ENCODE measurements around the gene GYPC.
"Not testable (repeated sequence)": the region's sequence is repeated elsewhere in the genome, so short reads cannot be mapped to it uniquely, and the experiment has no call there.

GYPC gene

GRCh38 chr2:126645211-126645618 is 10.7 kb upstream of the GYPC start:
- no peak for DNase-seq
- Histone ChIP-seq H3K27me3 (replicated peaks) (no peaks in the 10 kb centered on the region), H3K4me3 (ENCODE audit: low read depth, low read length) (no peak overlapping the region), H3K36me3 (replicated peaks) (no peaks in the 10 kb centered on the region), H3K27ac (no peak overlapping the region)
- in situ Hi-C loops (cut with HindIII; ENCODE audit: low pct_ligation_motif_present, low sequenced_read_pairs): no loop called here
- no peak for TF ChIP-seq CTCF (IDR thresholded peaks at IDR 0.05; ENCODE audit: low read depth, low read length, missing control alignments)

GRCh38 chr2:126646026-126646425 is 9.9 kb upstream of the GYPC start:
- H3K36me3 ChIP-seq (replicated peaks): no peaks in the 10 kb centered on the region
- no peak for DNase-seq
- in situ Hi-C loops (cut with HindIII; ENCODE audit: low pct_ligation_motif_present, low sequenced_read_pairs): no loop called here
- no peak overlapping the region for H3K27ac ChIP-seq
- TF ChIP-seq CTCF (IDR thresholded peaks at IDR 0.05; ENCODE audit: low read depth, low read length, missing control alignments): no peak
- no peaks in the 10 kb centered on the region for H3K27me3 ChIP-seq (replicated peaks)
- H3K4me3 ChIP-seq (ENCODE audit: low read depth, low read length): no peak overlapping the region

- H3K27ac ChIP-seq; H3K4me3 ChIP-seq (ENCODE audit: low read depth, low read length); in situ Hi-C loops (cut with HindIII; ENCODE audit: low pct_ligation_motif_present, low sequenced_read_pairs); H3K36me3 ChIP-seq (replicated peaks); H3K27me3 ChIP-seq (replicated peaks); DNase-seq: not testable (repeated sequence)
Measured at GRCh38 chr2:126647714-126648344, 8.1 kb upstream of the GYPC start.

GRCh38 chr2:126648345-126648786 is 7.6 kb upstream of the GYPC start:
- H3K4me3 ChIP-seq (ENCODE audit: low read depth, low read length); H3K27me3 ChIP-seq (replicated peaks); H3K36me3 ChIP-seq (replicated peaks); in situ Hi-C loops (cut with HindIII; ENCODE audit: low pct_ligation_motif_present, low sequenced_read_pairs); DNase-seq; H3K27ac ChIP-seq: not testable (repeated sequence)

GRCh38 chr2:126649101-126649500 is 6.9 kb upstream of the GYPC start:
- H3K27me3 ChIP-seq (replicated peaks): no peaks in the 10 kb centered on the region
- TF ChIP-seq CTCF (IDR thresholded peaks at IDR 0.05; ENCODE audit: low read depth, low read length, missing control alignments): no peak
- H3K36me3 ChIP-seq (replicated peaks): no peaks in the 10 kb centered on the region
- H3K4me3 ChIP-seq (ENCODE audit: low read depth, low read length): no peak overlapping the region
- in situ Hi-C loops (cut with HindIII; ENCODE audit: low pct_ligation_motif_present, low sequenced_read_pairs): no loop called here
- no peak for DNase-seq
- H3K27ac ChIP-seq: no peak overlapping the region

GRCh38 chr2:126650994-126651393 is 5.0 kb upstream of the GYPC start:
- no peaks in the 10 kb centered on the region for H3K27me3 ChIP-seq (replicated peaks)
- in situ Hi-C loops (cut with HindIII; ENCODE audit: low pct_ligation_motif_present, low sequenced_read_pairs): no loop called here

More at GRCh38 chr2:126650994-126651393, 5.0 kb upstream of the GYPC start:
- no peak for TF ChIP-seq CTCF (IDR thresholded peaks at IDR 0.05; ENCODE audit: low read depth, low read length, missing control alignments)
- no peak overlapping the region for H3K4me3 ChIP-seq (ENCODE audit: low read depth, low read length)
- no peak overlapping the region for H3K27ac ChIP-seq
- H3K36me3 ChIP-seq (replicated peaks): no peaks in the 10 kb centered on the region
- no peak for DNase-seq

All from brain microvascular endothelial cell (primary cell).